GM21528 (cell line): ENCODE data around the gene TPR.
A peak's percentile ranks its signal among the peaks of the same experiment; 100 is the strongest.
"Not testable (repeated sequence)": the region's sequence is repeated elsewhere in the genome, so short reads cannot be mapped to it uniquely, and the experiment has no call there.

Source experiments
- ATAC-seq: cut with Tn5 transposase; IDR thresholded peaks from one replicate; pipeline ENCODE4 v1.9.1; 2021; ENCODE audit warnings: mild to moderate bottlenecking, moderate library complexity; ENCODE audit not compliant: unreplicated experiment, low FRiP score

TPR gene

GRCh38 chr1:186375152-186375928 is at the start of gene TPR, which contains the start of gene ODR4:
TSS of gene TPR (minus strand) at chr1:186375253. CDS start at chr1:186375028, 225 bp downstream.
TSS of gene ODR4 (plus strand) at chr1:186375838. CDS start at chr1:186379786, 3,948 bp downstream.
- ATAC-seq: peak; percentile 94

- ATAC-seq: no peak
Observed at GRCh38 chr1:186424539-186424938, 49.5 kb upstream of the TPR start.

GRCh38 chr1:186421446-186421845 is 46.4 kb upstream of the TPR start:
- no peak for ATAC-seq

GRCh38 chr1:186420923-186421322 is 45.9 kb upstream of the TPR start:
- ATAC-seq: peak; percentile 85

GRCh38 chr1:186420311-186420710 is 45.3 kb upstream of the TPR start:
- no peak for ATAC-seq

- ATAC-seq: no peak
Observed at GRCh38 chr1:186418503-186418902, 43.5 kb upstream of the TPR start.

GRCh38 chr1:186413319-186413718 is 38.3 kb upstream of the TPR start:
- ATAC-seq: no peak

- ATAC-seq: peak; percentile 55
Observed at GRCh38 chr1:186409091-186409490, 34.0 kb upstream of the TPR start.

- ATAC-seq: peak; percentile 51
Observed at GRCh38 chr1:186404454-186405051, 29.5 kb upstream of the TPR start.

- ATAC-seq: no peak
Observed at GRCh38 chr1:186403632-186404031, 28.6 kb upstream of the TPR start.

GRCh38 chr1:186401446-186401845 is 26.4 kb upstream of the TPR start:
- ATAC-seq: not testable (repeated sequence)

GRCh38 chr1:186392711-186393110 is 17.7 kb upstream of the TPR start:
- ATAC-seq: not testable (repeated sequence)

- no peak for ATAC-seq
Observed at GRCh38 chr1:186391841-186392240, 16.8 kb upstream of the TPR start.

- no peak for ATAC-seq
Observed at GRCh38 chr1:186390925-186391324, 15.9 kb upstream of the TPR start.

- no peak for ATAC-seq
Observed at GRCh38 chr1:186386725-186387383, 11.8 kb upstream of the TPR start.

GRCh38 chr1:186375929-186376319 is 871 bp upstream of the TPR start:
- ATAC-seq: no peak

- peak; percentile 36 for ATAC-seq
Observed at GRCh38 chr1:186374303-186375151, 526 bp downstream of the TPR start.

GRCh38 chr1:186347837-186348691 is 27.0 kb downstream of the TPR start:
- ATAC-seq: not testable (repeated sequence)

- no peak for ATAC-seq
Observed at GRCh38 chr1:186340772-186341171, 34.3 kb downstream of the TPR start.

GRCh38 chr1:186337554-186337953 is 37.5 kb downstream of the TPR start:
- no peak for ATAC-seq
